ENCODE measurements around the gene GFRA1. TPM values are rescaled to one million over a fixed set of nuclear protein-coding genes. Genes with fewer than 3 reads are reported as not detected.

GFRA1 gene
- total and polyA plus RNA-seq, 2 of the 4 experiments (the other 2 are of a cell fraction): 9.1 to 9.3 TPM

GRCh38 chr10:116115036-116115641, 157.9 kb downstream of the GFRA1 start:
- no peak for DNase-seq
- no peak overlapping the region for H3K56ac ChIP-seq (ENCODE audit: extremely low read depth, insufficient read depth, low read length)
- no TSS peak for BruUV-seq (replicated peaks)
- no peak overlapping the region for H3K23ac ChIP-seq (ENCODE audit: low read depth, low read length)
- no peak overlapping the region for H3K14ac ChIP-seq (replicated peaks; ENCODE audit: low read depth, low read length)
- no peaks in the 10 kb centered on the region for H3K4me1 ChIP-seq (ENCODE audit: control insufficient read depth, insufficient read depth, low read length)
- no peak overlapping the region for H4K8ac ChIP-seq (ENCODE audit: low read depth in 2 of 2, low read length in 2 of 2)
- no peaks in the 10 kb centered on the region for H4K20me1 ChIP-seq (ENCODE audit: insufficient read depth, low read length)
- H4K91ac ChIP-seq (ENCODE audit: insufficient read depth, low read depth, low read length): no peak overlapping the region
- H3K79me1 ChIP-seq (ENCODE audit: low read depth in 1 of 2, low read length in 2 of 2): no peaks in the 10 kb centered on the region
- no peak overlapping the region for H2BK20ac ChIP-seq (ENCODE audit: low read depth, low read length)
- H3K9me1 ChIP-seq (ENCODE audit: insufficient read depth, low read length): peaks cover 4% of the 10 kb centered on the region; the same call in 1 of the 2 replicates
- no peak overlapping the region for H3K4ac ChIP-seq (ENCODE audit: low read depth, low read length)
- ATAC-seq (ENCODE audit: low read depth): no peak
- no peak overlapping the region for H2BK120ac ChIP-seq (ENCODE audit: low read depth, low read length)
- WGBS, 2 experiments (ENCODE audit: extremely low coverage in 2 of 2, insufficient read length in 1 of 2): 62% methylated on average over 3 of the region's 5 CpGs; no CpG with 5 or more reads in 1 of the 2 experiments
- intact Hi-C loops (cut with micrococcal nuclease): no loop called here
- in situ Hi-C loops (cut with MboI; ENCODE audit: low sequenced_read_pairs): no loop called here
- H2BK15ac ChIP-seq (ENCODE audit: low read depth, low read length): no peak overlapping the region
- H3K18ac ChIP-seq (ENCODE audit: low read depth, low read length): no peak overlapping the region
- no peak overlapping the region for H2AFZ ChIP-seq (replicated peaks; ENCODE audit: low read length, poor library complexity)
- POLR2A ChIA-PET (ENCODE audit: unreplicated experiment): no interaction called here
- H3K9ac ChIP-seq (ENCODE audit: low read depth, low read length): no peak overlapping the region
- no peak overlapping the region for H4K5ac ChIP-seq (ENCODE audit: low read depth, low read length)
- H3K27me3 ChIP-seq (ENCODE audit: control insufficient read depth, insufficient read depth, low read length): no peaks in the 10 kb centered on the region
- H3K36me3 ChIP-seq (ENCODE audit: control insufficient read depth, insufficient read depth, low read length): no peaks in the 10 kb centered on the region
- no peaks in the 10 kb centered on the region for H3K9me3 ChIP-seq (ENCODE audit: control insufficient read depth, insufficient read depth, low read length)
- H2BK5ac ChIP-seq (ENCODE audit: low read depth, low read length, poor library complexity, severe bottlenecking): no peak overlapping the region
- H3K27ac ChIP-seq (ENCODE audit: insufficient read depth, low read length): no peak overlapping the region
- dilution Hi-C loops (cut with HindIII; ENCODE audit: low sequenced_read_pairs, unreplicated experiment): no loop called here
- H2AK5ac ChIP-seq (ENCODE audit: low read depth, low read length): no peak overlapping the region
- H2AK9ac ChIP-seq (replicated peaks; ENCODE audit: low read depth, low read length, poor library complexity): no peak overlapping the region
- CTCF ChIA-PET: no interaction called here
- no peak overlapping the region for H3K4me3 ChIP-seq (ENCODE audit: insufficient read depth, low read depth, low read length)
- TF ChIP-seq POLR2A (IDR thresholded peaks at IDR 0.05; ENCODE audit: low read depth, low read length) (no peak), CHD1 (IDR thresholded peaks at IDR 0.05; ENCODE audit: low read depth, low read length) (no peak), BHLHE40 (IDR thresholded peaks at IDR 0.05; ENCODE audit: low read depth, low read length) (no peak), FOS (IDR thresholded peaks at IDR 0.05; ENCODE audit: low read depth, low read length) (no peak), NFE2L2 (IDR thresholded peaks at IDR 0.05; ENCODE audit: low read depth, low read length) (no peak), MAFK (IDR thresholded peaks at IDR 0.05; ENCODE audit: low read depth, low read length) (no peak), RFX5 (IDR thresholded peaks at IDR 0.05; ENCODE audit: low read depth, low read length) (no peak), MAZ (IDR thresholded peaks at IDR 0.05; ENCODE audit: borderline replicate concordance, low read depth, low read length) (no peak), RAD21 (IDR thresholded peaks at IDR 0.05; ENCODE audit: low read length) (no peak)
- TF ChIP-seq, protein P1, sequence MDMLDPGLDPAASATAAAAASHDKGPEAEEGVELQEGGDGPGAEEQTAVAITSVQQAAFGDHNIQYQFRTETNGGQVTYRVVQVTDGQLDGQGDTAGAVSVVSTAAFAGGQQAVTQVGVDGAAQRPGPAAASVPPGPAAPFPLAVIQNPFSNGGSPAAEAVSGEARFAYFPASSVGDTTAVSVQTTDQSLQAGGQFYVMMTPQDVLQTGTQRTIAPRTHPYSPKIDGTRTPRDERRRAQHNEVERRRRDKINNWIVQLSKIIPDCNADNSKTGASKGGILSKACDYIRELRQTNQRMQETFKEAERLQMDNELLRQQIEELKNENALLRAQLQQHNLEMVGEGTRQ (IDR thresholded peaks at IDR 0.05; ENCODE audit: low read depth, low read length): no peak
- no peak overlapping the region for H3K4me2 ChIP-seq (ENCODE audit: low read depth, low read length)
